Activated naive CD8-positive, alpha-beta T cell treated with anti-CD3 and anti-CD28 coated beads, Interleukin-2, amount 10 ng/mL, durations not matched to agents 7 days and 5 days (primary cell): ENCODE measurements around the gene MAOB. TPM values are rescaled to one million over a fixed set of nuclear protein-coding genes. Genes with fewer than 3 reads are reported as not detected.
"Not testable (repeated sequence)": the region's sequence is repeated elsewhere in the genome, so short reads cannot be mapped to it uniquely, and the experiment has no call there.

Source experiments
- ATAC-seq: fragments of 150-1000 bp; cut with Tn5 transposase; one replicate; pipeline ENCODE4 v1.10.0; 2021; ENCODE audit warnings: low read depth, moderate library complexity
- POLR2A ChIA-PET: fragments of 350-600 bp; sonication (Branson Sonifier 250); formaldehyde crosslinking; loops from one replicate; lab custom pipeline; 2021; ENCODE audit warnings: antibody characterized with exemption; lab: Charles Lee
- DNase-seq: peaks from one replicate; pipeline ENCODE4 v3.0.0; 2021
- H3K27ac Mint-ChIP-seq: one replicate; pipeline ENCODE4 v1.8.0; 2022; ENCODE audit warnings: mild to moderate bottlenecking, mixed read lengths
- H3K27me3 Mint-ChIP-seq: one replicate; pipeline ENCODE4 v1.8.0; 2022; ENCODE audit warnings: mild to moderate bottlenecking, moderate library complexity, mixed read lengths
- H3K36me3 Mint-ChIP-seq: one replicate; pipeline ENCODE4 v1.8.0; 2021; ENCODE audit warnings: mild to moderate bottlenecking, mixed read lengths
- H3K4me1 Mint-ChIP-seq: one replicate; pipeline ENCODE4 v1.8.0; 2021; ENCODE audit warnings: mixed read lengths
- H3K4me3 Mint-ChIP-seq: one replicate; pipeline ENCODE4 v1.8.0; 2022; ENCODE audit warnings: mild to moderate bottlenecking, moderate library complexity, mixed read lengths
- H3K9me3 Mint-ChIP-seq: one replicate; pipeline ENCODE4 v1.8.0; 2021; ENCODE audit warnings: mixed read lengths
- total RNA-seq, 2 experiments: library from RNA; stranded (reverse); gene quantifications; one replicate each; pipeline ENCODE4 v1.2.3, GENCODE V29; 2021

MAOB gene
- total RNA-seq, 2 experiments from 2014 or later = not detected

GRCh38 chrX:43733699-43734098, 148.6 kb downstream of the MAOB start:
- no peak for DNase-seq
- Mint-ChIP-seq H3K9me3 (no peaks in the 10 kb centered on the region), H3K36me3 (no peaks in the 10 kb centered on the region), H3K4me3 (no peak overlapping the region), H3K27me3 (no peaks in the 10 kb centered on the region), H3K4me1 (no peaks in the 10 kb centered on the region), H3K27ac (no peak overlapping the region)
- POLR2A ChIA-PET = no interaction called here
- no peak for ATAC-seq

DNA sequence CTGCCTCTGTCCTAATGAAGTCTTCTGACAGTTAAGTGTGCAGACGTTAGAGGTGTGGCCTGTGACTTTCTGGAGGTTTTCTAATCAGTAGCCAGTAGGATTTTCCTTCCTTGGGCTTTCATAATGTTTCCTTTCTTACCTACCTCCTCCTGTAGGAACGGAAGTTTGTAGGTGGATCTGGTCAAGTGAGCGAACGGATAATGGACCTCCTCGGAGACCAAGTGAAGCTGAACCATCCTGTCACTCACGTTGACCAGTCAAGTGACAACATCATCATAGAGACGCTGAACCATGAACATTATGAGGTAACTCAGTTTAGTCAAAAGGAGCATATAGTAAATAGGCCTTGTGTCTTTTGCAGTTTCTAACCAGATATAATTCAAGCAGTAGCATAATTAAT, 151.2 kb downstream of the MAOB start:
- H3K36me3 Mint-ChIP-seq = no peaks in the 10 kb centered on the region
- no peak overlapping the region for H3K4me3 Mint-ChIP-seq
- no peaks in the 10 kb centered on the region for H3K27me3 Mint-ChIP-seq
- DNase-seq (no peak), ATAC-seq (no peak)
- no peaks in the 10 kb centered on the region for H3K9me3 Mint-ChIP-seq
- POLR2A ChIA-PET = no interaction called here
- H3K4me1 Mint-ChIP-seq = peaks cover 2% of the 10 kb centered on the region
- H3K27ac Mint-ChIP-seq = no peak overlapping the region

DNA sequence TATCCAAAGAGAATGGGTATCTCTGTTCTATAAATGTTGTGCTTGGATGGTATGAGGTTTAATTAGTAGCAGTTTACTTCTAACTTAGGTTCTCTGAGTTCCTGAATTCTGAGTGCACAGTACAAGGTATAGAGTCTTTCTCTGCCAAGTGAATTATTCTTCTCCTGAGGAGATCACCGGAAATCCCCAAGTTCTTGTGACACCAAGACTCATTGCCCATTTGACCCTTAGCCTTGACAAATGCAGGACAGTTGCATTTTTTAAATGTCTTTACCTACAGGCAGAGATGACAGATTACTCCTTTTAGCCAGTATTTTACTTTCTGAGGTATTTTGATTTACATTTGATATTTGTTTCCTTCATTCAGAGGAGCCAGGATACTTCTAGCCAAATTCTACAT, 153.3 kb downstream of the MAOB start:
- Mint-ChIP-seq H3K4me3 (no peak overlapping the region), H3K36me3 (no peaks in the 10 kb centered on the region), H3K27ac (no peak overlapping the region), H3K4me1 (peaks cover 2% of the 10 kb centered on the region), H3K27me3 (peaks cover 2% of the 10 kb centered on the region), H3K9me3 (no peaks in the 10 kb centered on the region)
- ATAC-seq (no peak), DNase-seq (no peak)
- POLR2A ChIA-PET = no interaction called here

DNA sequence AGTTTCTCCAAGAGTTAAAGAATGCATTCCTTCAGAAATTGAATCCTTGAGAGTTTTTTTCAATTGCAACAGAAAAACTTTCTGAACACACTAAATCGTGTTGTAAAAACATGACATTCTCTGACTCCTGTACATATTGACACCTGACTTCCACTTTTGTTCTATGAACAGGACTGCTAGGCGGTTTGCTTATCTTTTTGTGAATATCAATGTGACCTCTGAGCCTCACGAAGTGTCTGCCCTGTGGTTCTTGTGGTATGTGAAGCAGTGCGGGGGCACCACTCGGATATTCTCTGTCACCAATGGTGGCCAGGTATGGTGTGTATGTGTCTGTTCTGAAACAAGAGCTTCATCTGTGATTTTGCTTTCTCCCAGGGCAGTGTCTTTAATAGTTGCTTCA, 154.2 kb downstream of the MAOB start:
- Mint-ChIP-seq H3K4me1 (peaks cover 2% of the 10 kb centered on the region), H3K27me3 (peaks cover 2% of the 10 kb centered on the region), H3K4me3 (no peak overlapping the region), H3K9me3 (no peaks in the 10 kb centered on the region), H3K36me3 (no peaks in the 10 kb centered on the region), H3K27ac (no peak overlapping the region)
- ATAC-seq (no peak), DNase-seq (no peak)
- POLR2A ChIA-PET = no interaction called here

GRCh38 chrX:43727254-43727653, 155.0 kb downstream of the MAOB start:
- H3K27me3 Mint-ChIP-seq, DNase-seq, H3K4me3 Mint-ChIP-seq, POLR2A ChIA-PET, H3K36me3 Mint-ChIP-seq, H3K9me3 Mint-ChIP-seq, H3K4me1 Mint-ChIP-seq, H3K27ac Mint-ChIP-seq, ATAC-seq: not testable (repeated sequence)

DNA sequence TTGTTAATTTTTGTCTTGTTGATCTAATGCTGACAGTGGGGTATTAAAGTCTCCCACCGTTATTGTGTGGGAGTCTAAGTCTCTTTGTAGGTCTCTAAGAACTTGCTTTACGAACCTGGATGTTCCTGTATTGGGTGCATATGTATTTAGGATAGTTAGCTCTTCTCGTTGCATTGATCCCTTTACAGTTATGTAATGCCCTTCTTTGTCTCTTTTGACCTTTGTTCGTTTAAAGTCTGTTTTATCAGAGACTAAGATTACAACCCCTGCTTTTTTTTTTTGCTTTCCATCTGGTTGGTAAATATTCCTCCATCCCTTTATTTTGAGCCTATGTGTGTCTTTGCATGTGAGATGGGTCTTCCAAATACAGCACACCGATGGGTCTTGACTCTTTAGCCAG, 157.0 kb downstream of the MAOB start:
- ATAC-seq, POLR2A ChIA-PET, H3K27ac Mint-ChIP-seq, H3K27me3 Mint-ChIP-seq, H3K4me3 Mint-ChIP-seq, H3K9me3 Mint-ChIP-seq, H3K4me1 Mint-ChIP-seq, DNase-seq, H3K36me3 Mint-ChIP-seq: not testable (repeated sequence)

DNA sequence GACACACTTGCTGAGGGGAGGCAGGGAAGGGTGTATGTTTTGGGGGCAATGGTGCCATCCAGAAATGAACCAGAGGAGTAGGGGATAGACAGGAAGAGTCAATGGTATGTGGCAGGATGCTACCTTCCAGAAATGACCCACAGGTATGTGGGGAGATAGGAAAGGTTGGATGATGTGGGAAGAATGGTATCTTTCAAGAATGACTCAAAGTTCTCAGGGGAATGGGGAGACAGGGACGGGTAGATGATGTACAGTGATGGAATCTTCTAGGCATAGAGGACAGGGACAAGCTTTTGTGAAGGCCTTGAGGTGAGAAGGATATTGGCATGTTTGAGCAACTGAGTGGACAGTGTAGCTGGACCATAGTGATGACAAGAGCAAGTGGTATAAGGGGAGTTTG, 161.3 kb downstream of the MAOB start:
- Mint-ChIP-seq H3K4me1 (no peaks in the 10 kb centered on the region), H3K9me3 (no peaks in the 10 kb centered on the region), H3K27ac (no peak overlapping the region), H3K36me3 (no peaks in the 10 kb centered on the region), H3K27me3 (peaks cover 2% of the 10 kb centered on the region), H3K4me3 (no peak overlapping the region)
- DNase-seq (no peak), ATAC-seq (no peak)
- POLR2A ChIA-PET = no interaction called here

DNA sequence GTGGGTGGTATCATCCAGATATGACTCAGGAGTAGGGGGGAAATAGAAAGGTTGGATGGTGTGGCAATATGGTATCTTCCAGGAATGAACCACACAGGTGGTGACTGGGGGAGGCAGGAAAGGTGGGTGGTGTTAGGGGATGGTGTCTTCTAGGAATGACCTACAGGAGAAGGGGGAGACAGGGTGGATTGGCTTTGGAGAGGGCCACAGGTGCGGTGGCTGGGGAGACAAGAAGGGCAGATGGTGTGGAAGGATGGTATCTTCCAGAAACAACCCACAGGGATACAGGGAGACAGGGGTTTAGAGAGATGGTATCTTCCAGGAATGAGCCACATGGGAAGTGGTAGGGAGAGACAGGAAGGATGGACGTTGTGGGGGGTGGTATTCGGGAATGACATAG, 162.2 kb downstream of the MAOB start:
- POLR2A ChIA-PET = no interaction called here
- DNase-seq = no peak
- Mint-ChIP-seq H3K4me1 (no peaks in the 10 kb centered on the region), H3K27me3 (no peaks in the 10 kb centered on the region), H3K27ac (no peak overlapping the region), H3K36me3 (no peaks in the 10 kb centered on the region), H3K9me3 (no peaks in the 10 kb centered on the region), H3K4me3 (no peak overlapping the region)
- no peak for ATAC-seq

DNA sequence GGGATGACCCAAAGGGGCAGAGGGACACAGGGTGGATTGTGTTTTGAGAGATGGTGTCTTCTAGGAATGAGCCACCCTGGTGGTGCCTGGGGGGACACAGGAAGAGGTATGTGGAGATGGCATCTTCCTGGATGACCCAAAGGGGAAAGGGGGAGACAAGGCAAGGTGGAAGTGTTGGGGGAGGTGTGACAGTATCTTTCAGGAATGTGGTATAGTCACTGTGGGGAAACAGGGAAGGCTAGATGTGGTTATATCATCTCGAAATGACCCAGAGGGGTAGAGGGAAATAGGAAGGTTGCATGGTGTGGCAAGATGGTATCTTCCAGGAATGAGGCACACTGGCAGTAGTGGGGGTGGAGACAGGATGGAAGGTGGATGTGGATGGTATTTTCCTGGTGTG, 163.3 kb downstream of the MAOB start:
- POLR2A ChIA-PET = no interaction called here
- Mint-ChIP-seq H3K36me3 (no peaks in the 10 kb centered on the region), H3K27me3 (no peaks in the 10 kb centered on the region)

GRCh38 chrX:43718546-43718945, 163.7 kb downstream of the MAOB start:
- no peaks in the 10 kb centered on the region for H3K4me1 Mint-ChIP-seq
- ATAC-seq = no peak
- no peaks in the 10 kb centered on the region for H3K27me3 Mint-ChIP-seq
- H3K4me3 Mint-ChIP-seq = no peak overlapping the region
- H3K36me3 Mint-ChIP-seq = no peaks in the 10 kb centered on the region
- POLR2A ChIA-PET = no interaction called here
- no peaks in the 10 kb centered on the region for H3K9me3 Mint-ChIP-seq
- H3K27ac Mint-ChIP-seq = no peak overlapping the region
- DNase-seq = no peak

More for the DNA sequence above, 163.3 kb downstream of the MAOB start:
- H3K4me3 Mint-ChIP-seq = no peak overlapping the region
- no peaks in the 10 kb centered on the region for H3K4me1 Mint-ChIP-seq
- ATAC-seq (no peak), DNase-seq (no peak)
- no peaks in the 10 kb centered on the region for H3K9me3 Mint-ChIP-seq
- no peak overlapping the region for H3K27ac Mint-ChIP-seq

- H3K4me1 Mint-ChIP-seq = no peaks in the 10 kb centered on the region
- H3K27me3 Mint-ChIP-seq = no peaks in the 10 kb centered on the region
- DNase-seq (no peak), ATAC-seq (no peak)
- no peak overlapping the region for H3K27ac Mint-ChIP-seq
- no peaks in the 10 kb centered on the region for H3K36me3 Mint-ChIP-seq
- no peak overlapping the region for H3K4me3 Mint-ChIP-seq
- POLR2A ChIA-PET = no interaction called here
- H3K9me3 Mint-ChIP-seq = no peaks in the 10 kb centered on the region
Observed at GRCh38 chrX:43718081-43718480, 164.2 kb downstream of the MAOB start.

GRCh38 chrX:43717161-43717560, 165.1 kb downstream of the MAOB start:
- no peaks in the 10 kb centered on the region for H3K9me3 Mint-ChIP-seq
- no peaks in the 10 kb centered on the region for H3K36me3 Mint-ChIP-seq
- no peak overlapping the region for H3K27ac Mint-ChIP-seq
- no peaks in the 10 kb centered on the region for H3K27me3 Mint-ChIP-seq
- H3K4me3 Mint-ChIP-seq = no peak overlapping the region
- DNase-seq (no peak), ATAC-seq (no peak)
- POLR2A ChIA-PET = no interaction called here
- no peaks in the 10 kb centered on the region for H3K4me1 Mint-ChIP-seq

- no peaks in the 10 kb centered on the region for H3K27me3 Mint-ChIP-seq
- no peaks in the 10 kb centered on the region for H3K36me3 Mint-ChIP-seq
- POLR2A ChIA-PET = no interaction called here
- no peak overlapping the region for H3K27ac Mint-ChIP-seq
- DNase-seq (no peak), ATAC-seq (no peak)
- H3K9me3 Mint-ChIP-seq = no peaks in the 10 kb centered on the region
- H3K4me1 Mint-ChIP-seq = no peaks in the 10 kb centered on the region
- no peak overlapping the region for H3K4me3 Mint-ChIP-seq
Observed at GRCh38 chrX:43716696-43717095, 165.6 kb downstream of the MAOB start.
